ENCODE data around the gene ADH4. TPM values are rescaled to one million over a fixed set of nuclear protein-coding genes. Genes with fewer than 3 reads are reported as not detected.
"Not testable (repeated sequence)": the region's sequence is repeated elsewhere in the genome, so short reads cannot be mapped to it uniquely, and the experiment has no call there.

The ADH4 gene
- total RNA-seq, 1 experiment from 2014 or later, result not detected

DNA sequence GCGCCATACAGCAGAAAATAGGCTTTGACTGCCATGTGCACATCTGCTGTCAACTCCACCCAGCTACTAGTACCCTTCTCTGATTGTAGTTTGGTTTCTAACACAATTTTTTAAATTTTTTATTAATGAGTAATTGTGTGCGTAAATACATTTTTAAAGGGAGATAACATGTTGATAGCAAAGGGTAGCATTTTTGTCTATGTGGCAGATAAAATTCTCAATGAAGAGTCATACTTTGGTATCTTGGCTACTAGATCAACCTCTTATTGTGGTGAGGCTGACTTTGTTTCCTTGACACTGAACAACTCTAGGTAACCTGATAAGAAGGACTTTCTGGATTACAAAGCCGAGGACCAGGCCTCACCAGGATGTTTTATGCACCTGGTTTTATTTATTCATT is 9.5 kb downstream of the ADH4 start:
- DNase-seq (ENCODE audit: low read depth), result peak; percentile 2

DNA sequence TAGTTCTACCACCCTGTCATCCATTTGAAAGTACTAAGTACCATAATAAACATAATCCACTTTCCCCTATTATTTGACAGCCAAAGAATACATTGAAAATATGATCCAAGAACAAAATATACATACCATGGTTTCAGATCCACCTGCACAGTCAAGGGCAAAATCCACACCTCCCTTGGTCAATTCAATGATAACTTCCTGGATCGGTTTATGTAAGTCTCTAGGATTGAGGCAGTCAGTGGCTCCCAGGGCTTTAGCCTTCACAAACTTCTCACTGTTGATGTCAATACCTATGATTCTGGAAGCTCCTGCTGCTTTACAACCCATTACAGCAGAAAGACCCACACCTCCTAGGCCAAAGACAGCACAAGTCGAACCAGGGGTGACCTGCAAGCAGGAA is 12.7 kb downstream of the ADH4 start:
- DNase-seq (ENCODE audit: low read depth), result no peak

DNA sequence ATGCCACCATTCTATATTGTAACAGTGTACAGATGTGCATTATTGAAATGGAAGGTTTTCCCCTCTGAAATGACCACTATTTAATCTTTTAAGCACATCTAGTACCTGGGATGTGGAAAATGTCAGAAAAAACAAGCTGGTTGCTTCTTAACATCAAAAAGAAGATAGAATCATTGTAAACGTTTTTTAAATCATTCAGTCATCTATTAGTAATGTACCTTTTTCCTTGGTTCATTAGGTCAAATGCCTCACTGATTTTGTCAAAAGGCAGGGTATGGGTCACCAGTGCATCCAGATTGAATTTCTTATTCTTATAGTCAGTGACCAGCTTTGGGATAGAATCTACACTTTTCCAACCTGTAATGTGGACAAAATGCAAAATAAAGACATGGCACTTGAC is 17.7 kb downstream of the ADH4 start:
- DNase-seq (ENCODE audit: low read depth), result no peak

DNA sequence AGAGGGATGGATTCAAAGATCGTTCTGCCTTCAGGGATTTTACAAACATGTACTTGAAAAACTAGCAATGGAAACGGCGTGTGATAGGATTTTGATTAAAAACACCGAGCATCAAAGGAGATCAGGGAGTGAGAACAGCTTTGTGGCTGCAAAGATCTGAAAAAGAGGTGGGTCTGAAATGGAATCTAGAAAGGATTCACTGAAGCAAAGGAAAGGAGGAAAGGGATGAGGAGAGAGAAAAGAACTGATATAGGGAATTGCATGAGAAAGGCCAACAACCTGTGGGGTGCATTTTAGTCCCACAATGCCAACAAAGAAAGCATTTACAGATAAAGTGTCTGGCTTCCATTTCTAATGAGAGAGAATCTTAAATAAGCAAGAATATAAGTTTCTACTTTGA is 23.1 kb downstream of the ADH4 start:
- DNase-seq (ENCODE audit: low read depth), result no peak

DNA sequence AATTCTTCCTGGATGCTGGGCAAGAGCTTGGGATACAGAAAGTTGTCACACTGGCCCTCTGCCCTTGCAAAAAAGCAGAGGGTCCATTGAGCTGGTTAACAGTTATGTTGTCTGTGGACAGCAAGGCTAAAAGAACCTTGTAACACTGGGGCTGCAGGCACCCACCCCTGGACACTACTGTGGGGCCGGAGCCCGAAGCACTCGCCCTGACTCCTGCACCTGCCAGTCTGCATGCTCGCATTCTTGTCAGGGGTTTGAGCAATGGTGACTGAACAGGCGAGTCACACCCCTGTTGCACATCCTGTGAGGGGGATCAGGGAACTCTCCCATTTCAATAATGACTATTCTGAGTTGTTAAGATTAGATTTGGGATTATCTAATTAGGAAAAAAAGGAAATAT is 23.6 kb downstream of the ADH4 start:
- no peak for DNase-seq (ENCODE audit: low read depth)

DNA sequence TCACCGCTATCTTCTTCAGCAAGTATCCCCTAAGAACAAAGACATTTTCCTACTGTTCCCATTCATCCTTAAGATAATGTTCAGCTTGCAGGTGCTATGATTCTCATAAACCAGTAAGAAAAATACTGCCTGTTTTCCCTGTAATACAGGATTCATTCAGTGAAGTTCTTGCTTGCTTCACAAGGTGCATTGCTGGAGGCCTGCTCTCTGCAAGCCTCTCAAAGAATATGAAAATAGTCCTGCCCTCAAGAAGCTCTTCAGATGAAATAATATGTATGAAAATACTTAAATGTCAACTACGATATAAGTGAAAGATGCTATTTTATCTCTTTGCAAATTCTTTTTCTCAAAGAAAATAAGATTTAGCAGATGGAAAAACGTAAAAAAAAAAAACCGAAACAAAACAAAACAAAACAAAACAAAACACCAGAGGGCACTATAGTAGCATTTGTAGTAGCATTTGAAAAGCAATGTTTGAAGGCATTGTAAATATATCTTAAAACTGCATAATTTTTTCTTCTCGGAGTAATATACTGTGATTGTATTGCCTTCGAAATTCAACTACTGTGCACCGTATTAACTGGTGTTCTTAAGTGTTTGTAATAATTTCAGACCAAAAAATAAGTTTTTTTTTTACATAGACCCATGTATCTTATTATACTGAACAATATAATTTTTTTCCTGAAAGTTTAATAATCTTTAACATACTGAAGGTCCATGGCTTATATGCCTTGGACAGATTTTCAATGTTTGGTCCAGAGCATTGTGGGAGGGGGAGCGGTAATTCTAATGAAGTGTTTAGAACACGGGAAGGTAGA is 26.0 kb downstream of the ADH4 start:
- DNase-seq (ENCODE audit: low read depth), result peak; percentile 5

DNA sequence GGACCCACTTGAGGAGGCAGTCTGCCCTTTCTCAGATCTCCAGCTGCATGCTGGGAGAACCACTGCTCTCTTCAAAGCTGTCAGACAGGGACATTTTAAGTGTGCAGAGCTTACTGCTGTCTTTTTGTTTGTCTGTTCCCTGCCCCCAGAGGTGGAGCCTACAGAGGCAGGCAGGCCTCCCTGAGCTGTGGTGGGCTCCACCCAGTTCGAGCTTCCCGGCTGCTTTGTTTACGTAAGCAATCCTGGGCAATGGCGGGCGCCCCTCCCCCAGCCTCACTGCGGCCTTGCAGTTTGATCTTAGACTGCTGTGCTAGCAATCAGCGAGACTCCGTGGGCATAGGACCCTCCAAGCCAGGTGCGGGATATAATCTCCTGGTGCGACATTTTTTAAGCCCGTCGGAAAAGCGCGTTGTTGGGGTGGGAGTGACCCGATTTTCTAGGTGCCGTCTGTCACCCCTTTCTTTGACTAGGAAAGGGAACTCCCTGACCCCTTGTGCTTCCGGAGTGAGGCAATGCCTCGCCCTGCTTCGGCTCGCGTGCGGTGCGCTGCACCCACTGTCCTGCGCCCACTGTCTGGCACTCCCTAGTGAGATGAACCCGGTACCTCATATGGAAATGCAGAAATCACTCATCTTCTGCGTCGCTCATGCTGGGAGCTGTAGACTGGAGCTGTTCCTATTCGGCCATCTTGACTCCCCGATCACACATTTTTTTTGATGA is 26.8 kb downstream of the ADH4 start:
- not testable (repeated sequence) for DNase-seq (ENCODE audit: low read depth)

DNA sequence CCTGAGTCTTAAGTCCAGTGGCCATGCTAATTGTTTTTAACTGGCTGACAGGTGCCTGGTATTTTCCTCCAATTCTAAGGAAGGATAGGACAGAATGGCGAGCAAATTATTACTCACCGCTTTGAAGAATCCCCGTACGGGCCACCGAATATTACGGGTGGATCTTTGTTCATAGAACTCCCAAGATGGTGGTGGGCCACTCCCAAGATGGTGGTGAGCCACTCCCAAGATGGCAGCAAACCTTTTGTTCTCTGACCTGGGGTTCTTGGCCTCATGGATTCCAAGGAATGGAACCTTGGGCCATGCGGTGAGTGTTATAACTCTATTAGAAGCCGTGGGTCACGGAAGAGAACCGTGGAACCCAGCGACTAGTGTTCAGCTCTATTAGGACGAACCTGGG is 34.8 kb downstream of the ADH4 start:
- DNase-seq (ENCODE audit: low read depth), result not testable (repeated sequence)

DNA sequence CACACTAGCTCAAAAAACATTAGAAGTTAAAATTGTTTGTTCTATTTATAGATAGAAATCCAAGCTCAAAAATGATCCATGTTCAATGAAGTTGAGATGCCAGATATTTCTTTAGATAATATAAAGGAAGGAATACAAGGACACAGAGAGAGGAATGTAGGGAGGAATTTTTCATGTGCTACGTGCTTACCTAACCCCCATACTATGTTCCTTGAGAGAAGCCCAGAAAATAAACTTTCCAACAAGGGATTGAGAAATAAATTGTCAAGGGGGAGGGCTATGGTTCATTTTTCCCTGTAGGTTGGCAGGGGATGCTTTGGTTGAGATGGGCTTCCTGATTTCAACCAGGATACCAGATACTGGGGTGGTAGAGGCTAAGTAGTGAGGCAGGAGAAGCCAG is 39.9 kb downstream of the ADH4 start:
- no peak for DNase-seq (ENCODE audit: low read depth)

DNA sequence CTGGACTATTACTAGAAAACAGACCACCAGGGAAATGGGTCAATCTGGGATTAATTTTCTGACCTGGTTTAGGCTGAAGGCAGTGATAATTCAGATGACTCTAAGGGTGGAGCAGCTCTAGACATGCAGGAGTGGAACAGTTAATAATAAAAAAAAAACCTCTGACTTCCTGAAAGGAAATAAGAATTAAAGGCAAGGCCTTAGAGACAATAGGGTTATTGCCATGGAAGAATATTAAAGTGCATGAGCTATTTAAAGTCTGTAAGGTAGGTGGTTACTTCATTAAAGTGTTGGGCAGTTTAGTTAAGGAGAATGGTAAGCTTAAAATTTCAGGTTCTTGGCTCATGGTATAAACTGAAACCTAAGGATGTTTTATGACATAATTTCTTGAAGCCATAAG is 40.9 kb downstream of the ADH4 start:
- DNase-seq (ENCODE audit: low read depth), result no peak

DNA sequence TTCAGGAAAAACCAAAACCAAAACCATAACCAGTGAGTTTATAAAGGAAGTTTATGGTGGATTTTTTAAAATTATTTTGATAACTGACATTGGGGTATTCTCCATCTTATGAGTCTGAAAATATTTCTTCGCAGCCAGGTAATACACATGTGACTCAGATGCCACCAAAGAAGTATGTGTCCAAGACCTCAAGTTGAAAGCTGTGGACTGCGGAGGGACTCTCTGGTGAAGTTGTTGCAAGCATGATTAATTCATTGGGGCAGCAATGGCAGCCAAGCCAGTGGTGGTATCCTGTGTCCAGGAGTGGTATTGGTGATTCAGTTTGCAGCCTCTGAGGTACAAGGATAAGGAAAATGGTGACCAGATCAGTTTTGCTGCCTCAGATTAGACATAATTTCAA is 41.5 kb downstream of the ADH4 start:
- peak; percentile 9 for DNase-seq (ENCODE audit: low read depth)

DNA sequence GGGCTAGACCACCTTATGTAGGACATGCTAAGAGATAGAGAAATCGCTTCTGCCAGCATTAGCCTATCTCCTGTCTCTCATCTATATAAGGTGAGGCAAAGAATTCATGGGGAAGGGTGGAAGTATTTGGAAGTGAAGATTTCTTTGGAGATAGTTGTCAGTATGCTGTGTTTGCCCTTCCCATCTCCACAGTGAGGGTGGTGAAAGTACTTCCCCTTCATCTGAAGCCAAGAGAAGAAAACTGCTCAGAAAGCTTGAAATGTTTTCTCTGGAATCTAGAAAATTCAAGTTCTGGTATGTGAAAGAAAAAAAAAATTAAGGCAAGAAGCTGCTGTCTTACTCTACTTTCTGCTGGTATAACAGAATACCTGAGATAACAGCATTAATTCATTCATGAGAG is 43.2 kb downstream of the ADH4 start:
- DNase-seq (ENCODE audit: low read depth), result no peak

DNA sequence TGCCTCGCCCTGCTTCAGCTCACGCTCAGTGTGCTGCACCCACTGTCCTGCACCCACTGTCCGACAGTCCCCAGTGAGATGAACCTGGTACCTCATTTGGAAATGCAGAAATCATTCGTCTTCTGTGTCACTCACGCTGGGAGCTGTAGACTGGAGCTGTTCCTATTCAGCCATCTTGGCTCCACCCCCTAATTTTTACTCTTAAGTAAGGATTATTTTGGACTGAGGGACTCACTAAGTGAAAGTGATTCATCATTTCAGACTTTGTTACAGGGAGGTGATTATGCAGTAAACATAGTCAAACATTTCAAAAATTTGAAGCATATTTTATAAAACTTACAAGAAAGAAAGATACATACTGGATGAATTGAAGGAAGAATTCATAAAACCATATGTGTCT is 44.3 kb downstream of the ADH4 start:
- DNase-seq (ENCODE audit: low read depth), result not testable (repeated sequence)

DNA sequence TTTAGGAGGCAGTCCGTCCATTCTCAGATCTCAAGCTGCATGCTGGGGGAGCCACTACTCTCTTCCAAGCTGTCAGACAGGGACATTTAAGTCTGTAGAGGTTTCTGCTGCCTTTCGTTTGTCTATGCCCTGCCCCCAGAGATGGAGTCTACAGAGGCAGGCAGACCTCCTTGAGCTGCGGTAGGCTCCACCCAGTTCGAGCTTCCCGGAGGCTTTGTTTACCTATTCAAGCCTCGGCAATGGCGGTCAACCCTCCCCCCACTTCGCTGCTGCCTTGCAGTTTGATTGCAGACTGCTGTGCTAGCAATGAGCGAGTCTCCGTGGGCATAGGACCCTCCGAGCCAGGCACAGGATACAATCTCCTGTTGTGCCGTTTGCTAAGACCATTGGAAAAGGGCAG is 44.8 kb downstream of the ADH4 start:
- no peak for DNase-seq (ENCODE audit: low read depth)

DNA sequence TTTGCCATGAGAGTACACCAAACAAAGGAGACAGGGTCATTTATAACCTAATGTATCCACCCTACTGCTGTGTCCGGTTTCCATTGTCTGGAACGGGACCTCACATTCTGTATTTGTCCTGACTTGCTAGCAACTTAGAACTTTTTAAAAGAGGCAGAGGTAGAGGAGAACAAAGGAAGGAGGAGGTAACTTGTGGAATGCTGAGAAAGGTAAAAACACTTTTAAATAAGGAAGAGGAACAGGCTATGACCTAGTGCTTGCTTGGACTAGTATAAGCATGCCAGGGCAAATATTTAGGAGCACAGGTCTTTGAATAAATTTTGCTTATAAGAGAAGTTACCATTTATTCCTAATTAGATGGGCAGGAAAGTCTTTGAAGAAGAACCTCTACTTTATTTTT is 52.3 kb downstream of the ADH4 start:
- not testable (repeated sequence) for DNase-seq (ENCODE audit: low read depth)

DNA sequence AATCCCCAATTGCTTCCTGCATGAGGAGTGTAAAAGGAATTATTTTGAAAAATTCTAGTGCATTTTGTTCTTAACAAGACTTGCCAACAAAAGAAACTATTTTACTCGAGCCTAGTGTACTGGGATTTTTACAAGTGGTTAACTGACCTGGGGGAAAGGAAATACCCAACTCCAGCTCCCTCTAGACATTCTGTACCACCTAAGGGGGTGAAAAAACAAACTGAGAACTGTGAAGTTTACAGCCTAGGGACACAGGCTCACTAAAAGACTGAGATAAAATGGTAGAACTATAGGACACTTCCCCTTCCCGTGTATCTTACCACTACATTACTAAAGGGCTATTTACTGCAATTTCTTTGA is 52.9 kb downstream of the ADH4 start:
- DNase-seq (ENCODE audit: low read depth), result no peak

DNA sequence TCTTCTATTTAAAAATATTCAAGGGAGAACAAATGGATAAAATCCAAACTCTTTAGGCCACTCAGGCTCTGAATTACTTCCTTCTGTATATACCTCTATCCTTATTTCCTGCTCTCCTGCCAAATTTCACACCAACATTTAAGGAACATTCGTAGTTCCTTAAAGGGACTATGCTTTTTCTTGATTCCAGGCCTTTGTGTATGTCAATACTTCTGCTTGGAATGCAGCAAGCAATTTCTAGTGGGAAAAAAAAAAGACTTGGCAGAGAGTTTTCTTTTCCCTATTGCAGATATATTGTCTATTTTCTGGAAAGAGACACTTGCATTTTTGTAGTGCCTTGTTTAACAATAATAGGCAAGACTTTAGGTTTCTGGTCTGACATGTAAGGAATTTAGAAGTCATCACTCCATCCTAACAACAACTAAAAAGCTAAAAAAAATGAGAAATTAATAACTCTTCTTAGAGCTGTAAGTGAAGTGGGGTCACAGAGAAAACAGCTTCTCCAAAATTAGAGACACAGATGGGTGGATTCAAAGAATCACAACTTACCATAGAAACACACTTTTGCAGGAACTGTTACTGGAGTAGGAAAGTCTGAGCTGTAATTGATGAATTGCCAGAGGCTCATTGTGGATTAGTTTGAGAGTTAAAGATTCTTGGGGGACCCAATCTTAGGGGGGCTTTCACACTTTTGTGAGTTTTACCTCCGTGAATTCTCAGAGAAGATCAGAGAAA is 53.4 kb downstream of the ADH4 start:
- DNase-seq (ENCODE audit: low read depth), result no peak

DNA sequence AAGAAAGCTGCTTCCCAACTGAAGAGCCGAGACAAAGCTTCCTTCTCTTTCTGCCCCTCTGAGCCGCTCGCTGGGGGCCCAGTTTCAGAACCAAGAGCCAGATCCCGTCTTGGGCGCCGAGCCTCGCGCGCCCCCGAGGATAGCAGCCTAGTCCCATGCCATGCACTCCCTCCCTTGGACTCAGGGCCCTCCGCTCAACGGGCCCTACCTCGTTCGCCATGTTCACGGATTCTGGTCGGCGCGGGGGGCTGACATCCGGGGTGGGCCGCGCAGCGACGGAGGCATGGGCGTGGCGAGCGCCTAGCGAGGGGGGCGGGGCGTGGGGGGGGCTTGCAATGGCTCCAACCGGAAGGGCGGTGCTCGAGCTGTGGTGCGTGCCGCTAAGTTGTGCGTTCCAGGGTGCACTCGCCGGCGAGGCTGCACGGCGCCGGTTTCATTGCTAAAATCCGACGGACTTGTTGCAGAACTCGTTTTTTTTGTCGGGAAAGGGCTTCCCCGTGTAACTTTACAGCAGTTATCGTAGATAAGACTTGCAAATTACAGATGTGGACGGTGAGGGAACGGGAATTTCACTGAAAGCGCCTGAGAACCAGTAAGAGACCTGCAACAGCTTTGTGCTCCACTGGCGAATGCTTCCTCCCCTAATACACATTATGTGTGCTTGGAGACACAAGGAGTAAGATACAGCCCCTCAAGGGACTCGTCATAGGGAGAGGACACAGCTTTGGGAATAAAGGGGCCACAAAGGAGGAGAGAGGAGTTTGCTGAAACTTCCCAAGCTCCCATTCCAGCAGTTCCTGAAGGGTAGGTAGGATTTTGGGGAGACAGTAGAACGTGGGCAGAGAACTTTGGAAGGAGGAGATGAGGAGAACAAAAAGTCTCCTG is 55.4 kb downstream of the ADH4 start, which contains the start of gene ADH5:
Gene ADH5 (minus strand): TSS at position 308 of the 885 bp plus-strand sequence. CDS start 88 bp downstream, at position 220.
- peak; percentile 71 for DNase-seq (ENCODE audit: low read depth)

DNA sequence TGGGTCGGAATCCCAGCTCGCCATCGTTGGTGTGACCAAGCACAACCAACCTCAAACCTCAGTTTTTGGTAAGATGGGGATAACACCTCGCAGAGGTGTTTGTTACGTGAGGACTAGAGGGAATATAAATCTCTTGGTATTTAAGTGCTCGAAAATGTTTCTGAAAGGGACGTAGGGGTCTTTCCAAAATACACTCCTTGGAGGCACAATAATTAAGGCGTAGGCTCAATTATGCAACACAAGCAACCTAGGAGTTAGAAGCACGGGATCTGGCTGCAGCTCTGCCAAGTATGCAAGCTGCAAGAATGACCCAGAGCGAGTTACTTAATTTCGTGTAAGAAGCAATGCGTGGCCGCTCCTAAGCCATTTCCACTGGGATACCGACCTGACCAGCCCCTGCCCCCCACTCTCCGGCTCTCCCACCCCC is 56.1 kb downstream of the ADH4 start:
- peak; percentile 61 for DNase-seq (ENCODE audit: low read depth)

DNA sequence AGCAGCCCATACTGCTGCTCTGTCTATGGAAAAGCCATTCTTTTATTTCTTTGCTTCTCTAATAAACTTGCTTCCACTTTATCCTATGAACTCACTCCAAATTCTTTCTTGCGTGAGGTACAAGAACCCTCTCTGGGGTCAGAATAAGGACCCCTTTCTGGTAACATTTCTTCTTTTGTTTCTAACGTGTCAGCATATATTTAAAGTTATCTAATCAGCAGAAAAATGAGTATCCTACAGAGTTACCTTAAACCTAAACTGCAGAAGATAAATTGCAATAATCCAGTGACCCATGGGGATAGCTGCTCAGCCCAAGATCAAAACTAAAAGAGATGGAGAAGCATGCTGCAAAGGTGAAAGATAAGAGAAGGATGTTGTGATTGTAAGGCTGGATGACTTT is 59.5 kb downstream of the ADH4 start:
- DNase-seq (ENCODE audit: low read depth), result no peak

DNA sequence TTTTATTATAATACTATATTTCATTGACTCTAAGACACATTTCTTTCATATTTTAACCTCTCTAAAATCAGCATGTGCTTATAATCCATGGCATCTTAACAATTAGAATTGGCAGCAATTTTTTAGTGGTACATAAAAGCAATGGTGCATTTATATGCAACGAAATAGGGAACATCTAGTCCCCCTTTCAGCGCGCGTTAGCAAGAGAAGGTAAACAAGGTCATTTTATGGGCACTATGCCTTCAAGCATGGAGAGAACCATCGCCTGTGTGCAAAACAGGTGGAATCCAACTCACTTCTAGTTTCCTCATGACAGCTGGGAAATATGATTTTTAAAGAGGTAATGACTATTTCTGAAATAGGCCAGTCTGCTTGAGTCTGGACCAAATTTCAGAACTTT is 61.9 kb downstream of the ADH4 start:
- no peak for DNase-seq (ENCODE audit: low read depth)

DNA sequence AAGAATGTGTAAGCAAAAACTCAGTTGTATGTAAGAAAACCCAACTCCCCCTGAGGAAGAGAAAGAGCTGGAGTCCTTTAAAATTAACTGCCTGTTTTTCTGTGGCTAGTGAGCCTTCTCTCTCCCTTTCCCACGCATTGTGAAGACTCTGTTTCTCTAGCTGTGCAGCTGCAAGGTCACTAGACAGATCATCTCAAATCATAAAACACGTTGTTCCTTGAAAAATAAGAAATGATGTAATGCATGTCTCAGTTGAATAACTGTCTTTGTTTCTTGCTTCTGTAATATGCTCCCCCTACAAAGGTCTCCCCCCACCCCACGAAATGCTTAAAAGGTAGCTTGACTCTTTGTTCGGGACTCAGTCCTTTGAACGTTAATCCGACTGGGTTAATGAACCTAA is 63.2 kb downstream of the ADH4 start:
- not testable (repeated sequence) for DNase-seq (ENCODE audit: low read depth)
